ENCODE results near the gene NDUFC2. TPM values are rescaled to one million over a fixed set of nuclear protein-coding genes. Genes with fewer than 3 reads are reported as not detected.

Gene NDUFC2
- total and polyA plus RNA-seq, 4 donors = 55.7 to 190 (median 171) TPM

- Histone ChIP-seq H3K27me3 (ENCODE audit: control insufficient read depth in 3 of 3, insufficient read depth in 3 of 3, low read length in 2 of 3) (no peaks in the 10 kb centered on the region), H3K9ac (ENCODE audit: insufficient read depth in 1 of 2, low read length in 2 of 2) (peak overlapping the region in 1 of 2 donors; percentile 45), H3K4me3 (no peak overlapping the region), H3K36me3 (ENCODE audit: control insufficient read depth in 4 of 4, insufficient read depth in 4 of 4, low read length in 4 of 4) (no peaks in the 10 kb centered on the region), H3K9me3 (ENCODE audit: control insufficient read depth in 4 of 4, insufficient read depth in 3 of 4, low read length in 3 of 4) (no peaks in the 10 kb centered on the region), H3K4me1 (ENCODE audit: control insufficient read depth in 5 of 5, insufficient read depth in 5 of 5, low read length in 5 of 5) (peaks cover 0 to 28% (median 5%) of the 10 kb centered on the region in 5 donors), H3K27ac (ENCODE audit: low read depth in 1 of 2, low read length in 1 of 2) (peak overlapping the region in 1 of 2 donors; percentile 81)
- no peak for TF ChIP-seq CTCF (IDR thresholded peaks at IDR 0.05; ENCODE audit: control extremely low read depth, extremely low read depth)
- WGBS, 2 donors = 74 to 85% methylated on average over 7 of the region's 7 CpGs
- ATAC-seq (ENCODE audit: insufficient read depth, low FRiP score) (no peak), DNase-seq (no peak)
These were observed 56.2 kb downstream of the NDUFC2 start for GRCh38 chr11:78023426-78023825.

GRCh38 chr11:78022397-78023396, 57.0 kb downstream of the NDUFC2 start, which contains the start of gene KCTD14:
Gene KCTD14, minus strand, starts transcription at chr11:78023276. Its CDS starts 27 bp downstream, at chr11:78023249.
- 13 to 25% methylated on average over 32 to 37 of the region's 37 CpGs for WGBS, 2 donors
- no peak for TF ChIP-seq CTCF (IDR thresholded peaks at IDR 0.05; ENCODE audit: control extremely low read depth, extremely low read depth)
- H3K9me3 ChIP-seq (ENCODE audit: control insufficient read depth in 4 of 4, insufficient read depth in 3 of 4, low read length in 3 of 4) = no peaks in the 10 kb centered on the region
- H3K36me3 ChIP-seq (ENCODE audit: control insufficient read depth in 4 of 4, insufficient read depth in 4 of 4, low read length in 4 of 4) = no peaks in the 10 kb centered on the region
- H3K27me3 ChIP-seq (ENCODE audit: control insufficient read depth in 3 of 3, insufficient read depth in 3 of 3, low read length in 2 of 3) = no peaks in the 10 kb centered on the region
- peak within 1 kb of the TSS in 1 of 2 donors; percentile 81 for H3K27ac ChIP-seq (ENCODE audit: low read depth in 1 of 2, low read length in 1 of 2)
- peak within 1 kb of the TSS; percentile 45 to 77 for H3K9ac ChIP-seq (ENCODE audit: insufficient read depth in 1 of 2, low read length in 2 of 2)
- H3K4me1 ChIP-seq (ENCODE audit: control insufficient read depth in 5 of 5, insufficient read depth in 5 of 5, low read length in 5 of 5) = peaks cover 0 to 28% (median 5%) of the 10 kb centered on the region in 5 donors
- ATAC-seq (ENCODE audit: insufficient read depth, low FRiP score) = peak; percentile 58
- peak; percentile 71 to 77 (median 71) for DNase-seq
- peak within 1 kb of the TSS; percentile 58 for H3K4me3 ChIP-seq

- DNase-seq = peak in 1 of 3 donors; percentile 20
- Histone ChIP-seq H3K4me1 (ENCODE audit: control insufficient read depth in 5 of 5, insufficient read depth in 5 of 5, low read length in 5 of 5) (peaks cover 0 to 28% (median 5%) of the 10 kb centered on the region in 5 donors), H3K27me3 (ENCODE audit: control insufficient read depth in 3 of 3, insufficient read depth in 3 of 3, low read length in 2 of 3) (no peaks in the 10 kb centered on the region), H3K9me3 (ENCODE audit: control insufficient read depth in 4 of 4, insufficient read depth in 3 of 4, low read length in 3 of 4) (no peaks in the 10 kb centered on the region), H3K4me3 (no peak overlapping the region), H3K9ac (ENCODE audit: insufficient read depth in 1 of 2, low read length in 2 of 2) (no peak overlapping the region), H3K36me3 (ENCODE audit: control insufficient read depth in 4 of 4, insufficient read depth in 4 of 4, low read length in 4 of 4) (peaks cover 0 to 4% (median under 1%) of the 10 kb centered on the region in 4 donors), H3K27ac (ENCODE audit: low read depth in 1 of 2, low read length in 1 of 2) (peak overlapping the region in 1 of 2 donors; percentile 26)
- TF ChIP-seq CTCF (IDR thresholded peaks at IDR 0.05; ENCODE audit: control extremely low read depth, extremely low read depth) = no peak
- 68 to 83% methylated on average over 6 of the region's 6 CpGs for WGBS, 2 donors
- no peak for ATAC-seq (ENCODE audit: insufficient read depth, low FRiP score)
These were observed 58.1 kb downstream of the NDUFC2 start for GRCh38 chr11:78021611-78022010.

All from lung (tissue), 12 donors.